ENCODE measurements around the gene CABLES2.

- TF ChIP-seq, protein P1, sequence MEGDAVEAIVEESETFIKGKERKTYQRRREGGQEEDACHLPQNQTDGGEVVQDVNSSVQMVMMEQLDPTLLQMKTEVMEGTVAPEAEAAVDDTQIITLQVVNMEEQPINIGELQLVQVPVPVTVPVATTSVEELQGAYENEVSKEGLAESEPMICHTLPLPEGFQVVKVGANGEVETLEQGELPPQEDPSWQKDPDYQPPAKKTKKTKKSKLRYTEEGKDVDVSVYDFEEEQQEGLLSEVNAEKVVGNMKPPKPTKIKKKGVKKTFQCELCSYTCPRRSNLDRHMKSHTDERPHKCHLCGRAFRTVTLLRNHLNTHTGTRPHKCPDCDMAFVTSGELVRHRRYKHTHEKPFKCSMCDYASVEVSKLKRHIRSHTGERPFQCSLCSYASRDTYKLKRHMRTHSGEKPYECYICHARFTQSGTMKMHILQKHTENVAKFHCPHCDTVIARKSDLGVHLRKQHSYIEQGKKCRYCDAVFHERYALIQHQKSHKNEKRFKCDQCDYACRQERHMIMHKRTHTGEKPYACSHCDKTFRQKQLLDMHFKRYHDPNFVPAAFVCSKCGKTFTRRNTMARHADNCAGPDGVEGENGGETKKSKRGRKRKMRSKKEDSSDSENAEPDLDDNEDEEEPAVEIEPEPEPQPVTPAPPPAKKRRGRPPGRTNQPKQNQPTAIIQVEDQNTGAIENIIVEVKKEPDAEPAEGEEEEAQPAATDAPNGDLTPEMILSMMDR (conservative IDR thresholded peaks at IDR 0.05 in 1 of 2, IDR thresholded peaks at IDR 0.05 in 1 of 2; ENCODE audit: extremely low read depth in 1 of 2, insufficient read depth in 1 of 2, low read depth in 1 of 2, low read length in 2 of 2), result no peak
- no peak for TF ChIP-seq EZH2 (IDR thresholded peaks at IDR 0.05; ENCODE audit: borderline replicate concordance, low read length)
These were observed 20.5 kb downstream of the CABLES2 start, which contains the start of gene RPS21 for GRCh38 chr20:62386383-62387218.
